Amniotic stem cell (primary cell): ENCODE data around the gene PTPRS.

Source experiments
- DNase-seq: peaks from one replicate; lab custom pipeline; 2025; lab: John Stamatoyannopoulos, UW

PTPRS gene

GRCh38 chr19:5308451-5309437 is 31.9 kb downstream of the PTPRS start:
- DNase-seq: no peak

DNA sequence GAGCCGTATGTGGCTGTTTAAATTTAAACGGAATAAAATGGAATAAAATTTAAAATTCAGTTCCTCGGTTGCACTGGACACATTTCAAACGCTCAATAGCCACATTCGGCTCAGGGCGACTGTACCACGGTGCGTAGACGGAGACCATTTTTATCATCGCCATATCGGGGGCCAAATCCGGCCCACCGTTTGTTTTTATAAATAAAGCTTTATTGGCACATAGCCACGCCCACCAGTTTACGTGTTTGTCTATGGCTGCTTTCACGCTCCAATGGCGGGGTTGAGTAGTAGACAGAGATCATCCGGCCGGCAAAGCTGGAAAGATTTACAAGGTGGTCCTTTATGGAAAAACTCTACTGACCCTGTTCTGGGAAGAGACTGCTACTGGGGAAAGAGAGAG is 33.0 kb downstream of the PTPRS start:
- no peak for DNase-seq

DNA sequence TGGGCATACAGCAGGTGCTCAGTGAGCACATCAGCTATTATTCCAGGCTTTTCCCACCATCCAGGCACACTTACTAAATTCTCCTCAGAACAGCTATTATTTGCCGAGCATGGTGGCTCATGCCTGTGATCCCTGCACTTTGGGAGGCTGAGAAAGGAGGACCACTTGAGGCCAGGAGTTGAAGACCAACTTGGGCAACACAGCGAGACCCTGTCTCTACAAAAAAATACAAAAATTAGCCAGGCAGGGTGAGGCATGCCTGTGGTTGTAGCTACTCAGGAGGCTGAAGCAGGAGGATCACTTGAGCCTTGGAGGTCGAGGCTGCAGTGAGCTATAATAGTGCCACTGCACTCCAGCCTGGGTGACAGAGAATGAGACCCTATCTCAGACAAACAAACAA is 35.4 kb downstream of the PTPRS start:
- no peak for DNase-seq

DNA sequence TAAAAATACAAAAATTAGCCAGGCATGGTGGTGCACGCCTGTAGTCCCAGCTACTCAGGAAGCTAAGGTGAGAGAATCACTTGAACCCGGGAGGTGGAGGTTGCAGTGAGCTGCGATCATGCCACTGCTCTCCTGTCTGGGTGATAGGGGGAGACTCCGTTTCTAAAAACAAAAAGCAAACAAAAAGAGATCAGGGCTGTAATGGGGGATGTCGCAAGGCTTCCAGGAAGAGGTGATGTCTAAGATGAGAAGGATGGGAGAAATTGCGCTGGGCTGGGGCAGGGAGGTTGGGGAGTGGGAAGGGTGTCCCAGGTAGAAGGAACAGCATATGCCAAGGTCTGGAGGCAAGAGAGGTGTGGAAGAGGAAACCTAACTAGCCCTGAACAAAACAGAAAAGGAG is 36.1 kb downstream of the PTPRS start:
- DNase-seq: no peak

- no peak for DNase-seq
Observed at GRCh38 chr19:5303208-5303607, 37.4 kb downstream of the PTPRS start.

DNA sequence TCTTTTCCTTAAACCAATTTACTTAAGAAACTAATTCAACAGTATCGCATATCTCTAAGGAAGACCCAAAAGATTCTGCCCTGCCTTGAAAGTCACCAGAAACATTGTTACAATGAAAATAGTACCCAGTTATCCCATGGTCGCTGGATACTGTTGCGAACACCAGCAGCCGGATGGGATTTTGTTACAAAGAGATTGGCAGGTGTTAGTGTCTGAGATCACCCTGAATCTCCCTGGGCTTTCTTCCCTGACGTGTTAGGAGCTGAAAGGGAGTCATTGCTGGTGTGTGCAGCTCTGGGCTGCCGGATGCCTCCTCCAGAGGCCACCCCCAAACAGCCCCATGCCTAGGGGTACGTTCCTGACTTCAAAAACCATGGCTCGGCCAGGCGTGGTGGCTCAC is 38.2 kb downstream of the PTPRS start:
- DNase-seq: no peak

DNA sequence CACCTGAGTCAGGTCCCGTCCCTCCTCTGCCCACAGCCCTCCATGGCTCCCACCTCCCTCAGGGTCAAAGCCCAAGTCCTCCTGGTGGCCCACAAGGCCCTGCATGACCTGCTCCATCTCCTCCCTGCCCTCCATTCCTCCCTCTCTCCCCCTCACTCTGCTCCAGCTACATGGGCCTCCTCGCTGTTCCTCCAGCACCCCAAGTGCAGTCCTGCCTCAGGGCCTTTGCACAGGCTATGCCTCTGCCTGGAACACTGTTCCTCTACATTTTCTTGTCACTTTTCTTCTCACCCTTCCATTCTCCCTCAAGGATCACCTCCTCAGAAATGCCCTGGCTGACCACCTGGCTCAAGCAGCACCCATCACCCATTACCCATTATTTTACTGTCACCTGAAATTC is 41.5 kb downstream of the PTPRS start:
- DNase-seq: no peak

DNA sequence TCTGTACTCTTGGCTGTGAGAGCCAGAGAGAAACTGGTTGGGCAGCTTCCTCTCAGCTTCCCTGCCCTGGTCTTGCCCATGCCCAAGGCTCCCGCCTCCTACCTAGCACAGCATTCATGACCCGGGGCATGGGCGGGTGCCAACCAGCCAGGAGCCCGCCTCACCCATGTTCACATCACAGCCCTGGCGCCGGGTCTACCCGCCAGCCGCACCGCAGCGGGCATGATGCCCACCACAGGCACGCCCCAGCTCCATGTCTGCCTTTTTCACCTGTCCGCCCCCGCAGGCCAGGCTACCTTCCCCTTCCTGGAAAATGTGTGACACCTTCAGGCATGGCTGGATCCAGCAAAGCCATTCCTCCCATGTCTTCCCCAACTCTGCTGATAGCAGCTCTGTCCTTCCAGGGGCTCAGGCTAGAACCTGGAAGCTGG is 42.1 kb downstream of the PTPRS start:
- DNase-seq: no peak

GRCh38 chr19:5297272-5297669 is 43.3 kb downstream of the PTPRS start:
- DNase-seq: no peak

GRCh38 chr19:5296457-5297271 is 43.9 kb downstream of the PTPRS start:
- no peak for DNase-seq

- no peak for DNase-seq
Observed at GRCh38 chr19:5296021-5296420, 44.6 kb downstream of the PTPRS start.

DNA sequence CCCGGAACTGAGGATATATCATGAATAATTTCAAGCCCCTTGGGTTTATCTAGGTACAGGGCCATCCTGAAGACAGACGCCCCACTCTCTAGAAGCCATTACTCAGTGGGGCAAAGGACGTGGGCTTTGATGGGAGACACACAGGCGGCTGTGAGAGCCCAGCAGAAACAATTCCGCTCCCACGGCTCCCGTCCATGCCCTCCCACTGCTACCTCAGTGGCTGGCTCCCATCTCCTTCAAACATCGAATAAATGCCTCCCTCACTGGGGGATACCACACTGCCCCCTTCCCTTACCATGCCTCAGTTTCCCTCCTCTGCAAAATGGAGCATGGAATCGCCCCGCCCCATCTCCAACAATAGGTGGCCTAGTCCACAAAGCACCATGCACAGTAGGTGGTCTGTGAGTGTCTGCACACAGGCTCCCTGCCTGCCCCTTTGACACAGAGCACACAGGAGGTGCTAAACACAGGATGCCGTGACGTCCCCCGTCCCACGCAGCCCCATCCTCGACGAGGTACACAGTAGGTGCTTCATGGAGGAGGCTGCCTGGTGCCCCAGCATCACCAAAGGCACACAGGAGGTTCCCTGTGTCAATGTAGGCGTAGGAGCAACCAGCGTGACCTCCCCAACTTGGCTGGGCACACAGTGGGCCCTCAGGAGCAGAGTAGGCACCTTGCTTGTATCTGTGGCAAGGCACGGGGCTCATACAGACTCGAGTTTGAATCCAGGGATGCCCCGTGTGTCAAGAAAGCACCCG is 46.0 kb downstream of the PTPRS start:
- DNase-seq: no peak

DNA sequence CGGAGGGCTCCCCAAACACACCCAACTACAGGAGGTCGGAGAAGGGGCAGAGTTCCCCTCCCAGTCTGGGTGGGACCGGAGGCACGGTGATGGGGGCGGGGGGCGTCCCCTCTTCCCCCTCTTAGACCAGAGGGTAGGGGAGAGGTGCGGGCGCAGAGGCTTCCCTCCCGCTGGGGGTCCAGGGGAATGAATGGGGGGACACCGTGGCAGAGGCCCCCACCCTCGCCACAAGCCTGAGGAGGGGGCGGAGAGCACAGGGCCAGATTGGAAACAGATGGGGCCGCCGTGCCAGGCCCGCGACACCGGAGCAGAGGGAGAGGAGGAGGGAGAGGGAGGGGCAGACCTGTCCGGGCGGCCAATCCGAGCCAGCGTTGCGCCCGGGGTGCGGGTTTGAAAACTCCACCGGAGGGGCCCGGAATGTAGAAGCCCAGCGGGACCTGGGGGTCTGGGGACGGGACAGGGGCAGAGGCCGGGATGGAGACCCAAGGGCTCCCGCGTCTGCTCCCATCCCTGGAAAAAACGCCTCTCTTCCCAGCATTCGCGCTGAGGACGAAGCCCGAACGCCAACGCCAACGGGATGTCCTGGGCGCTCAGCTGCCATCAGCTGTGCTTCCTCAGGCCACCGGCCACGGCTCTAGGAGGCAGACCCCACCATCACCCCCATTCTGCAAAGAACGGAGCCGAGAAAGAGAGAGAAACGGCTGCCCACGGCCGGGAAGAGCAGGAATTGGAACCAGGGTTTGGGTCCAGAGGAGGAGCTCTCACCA is 46.8 kb downstream of the PTPRS start:
- DNase-seq: peak; percentile 33

GRCh38 chr19:5292822-5293611 is 47.6 kb downstream of the PTPRS start:
- peak; percentile 83 for DNase-seq

DNA sequence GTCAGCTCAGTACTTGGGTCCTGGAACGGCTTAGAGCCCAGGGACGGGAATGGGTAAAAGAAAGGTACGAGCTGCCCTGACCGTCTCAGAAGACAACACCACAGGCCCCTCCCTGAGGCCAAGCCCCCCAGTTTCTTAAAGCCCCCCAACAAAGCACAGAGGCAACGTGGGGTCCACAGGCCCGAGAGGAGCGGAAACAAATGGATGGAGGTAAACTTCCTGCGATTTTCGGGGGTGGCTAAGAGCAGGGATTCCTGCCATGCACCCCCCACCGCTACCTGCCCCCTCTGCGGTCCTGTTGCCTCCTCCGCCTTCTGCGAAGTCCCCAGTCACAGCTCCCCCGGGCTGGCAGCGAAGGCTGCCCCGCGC is 48.2 kb downstream of the PTPRS start:
- no peak for DNase-seq

GRCh38 chr19:5291588-5292193 is 48.9 kb downstream of the PTPRS start:
- no peak for DNase-seq
